Measurements from ENCODE around the gene MGAT4B. TPM values are rescaled to one million over a fixed set of nuclear protein-coding genes. Genes with fewer than 3 reads are reported as not detected.

MGAT4B gene
- total RNA-seq, 1 experiment from 2014 or later = 613 TPM

DNA sequence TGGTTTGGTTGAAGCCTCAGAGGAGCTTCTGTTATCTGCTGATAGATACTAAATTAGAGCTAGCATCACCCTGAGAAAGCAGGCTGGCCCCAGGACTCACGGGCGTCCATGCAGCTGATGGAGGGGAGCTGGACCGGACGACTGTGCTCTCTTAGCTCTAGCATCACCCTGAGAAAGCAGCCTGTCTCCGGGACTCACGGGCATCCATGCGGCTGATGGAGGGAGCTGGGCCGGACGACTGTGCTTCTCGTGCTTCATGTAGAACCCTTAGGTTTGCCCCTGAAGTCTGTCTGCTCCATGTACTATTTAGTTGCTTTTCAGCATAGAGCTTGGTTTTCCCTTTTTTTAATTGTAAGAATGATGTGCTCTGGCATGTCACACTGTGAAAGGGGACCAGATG lies 29.2 kb downstream of the MGAT4B start:
- no TSS peak for BruUV-seq (replicated peaks)
- CTCF ChIA-PET = interaction anchor here (0.6 to 1.8 kb wide), 2 partner anchors 10 to 732 kb away, joined by 3 to 13 read pairs; no protein-coding TSS in a partner anchor
- no peak overlapping the region for H3K4me3 Mint-ChIP-seq (ENCODE audit: low read depth, unreplicated experiment)
- no peak overlapping the region for H3K27ac Mint-ChIP-seq (ENCODE audit: unreplicated experiment)
- H3K36me3 Mint-ChIP-seq (ENCODE audit: insufficient read depth, unreplicated experiment) = peaks cover 50% of the 10 kb centered on the region
- no peaks in the 10 kb centered on the region for H3K4me1 Mint-ChIP-seq (ENCODE audit: low read depth, unreplicated experiment)
- TF ChIP-seq, protein P1, sequence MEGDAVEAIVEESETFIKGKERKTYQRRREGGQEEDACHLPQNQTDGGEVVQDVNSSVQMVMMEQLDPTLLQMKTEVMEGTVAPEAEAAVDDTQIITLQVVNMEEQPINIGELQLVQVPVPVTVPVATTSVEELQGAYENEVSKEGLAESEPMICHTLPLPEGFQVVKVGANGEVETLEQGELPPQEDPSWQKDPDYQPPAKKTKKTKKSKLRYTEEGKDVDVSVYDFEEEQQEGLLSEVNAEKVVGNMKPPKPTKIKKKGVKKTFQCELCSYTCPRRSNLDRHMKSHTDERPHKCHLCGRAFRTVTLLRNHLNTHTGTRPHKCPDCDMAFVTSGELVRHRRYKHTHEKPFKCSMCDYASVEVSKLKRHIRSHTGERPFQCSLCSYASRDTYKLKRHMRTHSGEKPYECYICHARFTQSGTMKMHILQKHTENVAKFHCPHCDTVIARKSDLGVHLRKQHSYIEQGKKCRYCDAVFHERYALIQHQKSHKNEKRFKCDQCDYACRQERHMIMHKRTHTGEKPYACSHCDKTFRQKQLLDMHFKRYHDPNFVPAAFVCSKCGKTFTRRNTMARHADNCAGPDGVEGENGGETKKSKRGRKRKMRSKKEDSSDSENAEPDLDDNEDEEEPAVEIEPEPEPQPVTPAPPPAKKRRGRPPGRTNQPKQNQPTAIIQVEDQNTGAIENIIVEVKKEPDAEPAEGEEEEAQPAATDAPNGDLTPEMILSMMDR (IDR thresholded peaks at IDR 0.05; ENCODE audit: unreplicated experiment) = no peak
- intact Hi-C loops (cut with micrococcal nuclease; ENCODE audit: unreplicated experiment) = no loop called here
- H3K9me3 Mint-ChIP-seq (ENCODE audit: low read depth, unreplicated experiment) = no peaks in the 10 kb centered on the region
- no peak for DNase-seq
- no peaks in the 10 kb centered on the region for H3K27me3 Mint-ChIP-seq (ENCODE audit: unreplicated experiment)

DNA sequence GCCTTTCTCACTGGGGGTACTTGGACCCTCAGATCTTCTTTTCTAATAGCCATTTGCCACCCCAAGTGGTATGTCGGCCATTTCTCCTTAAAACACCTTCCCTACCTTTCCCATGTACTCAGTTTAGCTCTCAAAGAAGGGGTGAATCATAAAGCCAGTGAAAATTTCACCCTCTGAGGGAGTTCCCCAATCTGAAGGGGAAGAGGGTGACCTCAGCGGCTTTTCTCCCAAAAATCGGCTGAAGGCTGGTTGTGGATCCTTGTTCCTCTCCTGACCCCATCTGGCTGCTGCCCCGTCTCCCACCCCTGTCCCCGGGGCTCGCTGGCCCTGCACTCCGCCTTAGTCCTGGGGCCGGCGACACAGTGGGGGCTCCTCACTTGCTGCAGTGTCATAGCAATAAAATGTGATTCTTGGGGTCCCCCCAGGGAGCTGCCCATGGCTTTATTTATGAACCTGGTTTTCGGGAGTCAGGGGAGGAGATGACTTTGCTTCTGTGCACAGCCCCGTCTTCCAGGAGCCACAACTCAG lies 30.2 kb downstream of the MGAT4B start:
- Mint-ChIP-seq H3K4me3 (ENCODE audit: low read depth, unreplicated experiment) (no peak overlapping the region), H3K36me3 (ENCODE audit: insufficient read depth, unreplicated experiment) (peaks cover 58% of the 10 kb centered on the region), H3K9me3 (ENCODE audit: low read depth, unreplicated experiment) (no peaks in the 10 kb centered on the region), H3K27ac (ENCODE audit: unreplicated experiment) (no peak overlapping the region), H3K4me1 (ENCODE audit: low read depth, unreplicated experiment) (no peaks in the 10 kb centered on the region), H3K27me3 (ENCODE audit: unreplicated experiment) (no peaks in the 10 kb centered on the region)
- CTCF ChIA-PET = interaction anchor here (0.6 to 1.8 kb wide), 2 partner anchors 9 to 733 kb away, joined by 3 to 13 read pairs; no protein-coding TSS in a partner anchor
- no peak for DNase-seq
- intact Hi-C loops (cut with micrococcal nuclease; ENCODE audit: unreplicated experiment) = no loop called here
- TF ChIP-seq, protein P1 (IDR thresholded peaks at IDR 0.05; ENCODE audit: unreplicated experiment) = no peak
- no TSS peak for BruUV-seq (replicated peaks)

GRCh38 chr5:179774442-179774841 lies 32.2 kb downstream of the MGAT4B start:
- no peak for DNase-seq
- TF ChIP-seq, protein P1 (IDR thresholded peaks at IDR 0.05; ENCODE audit: unreplicated experiment) = no peak
- no peak overlapping the region for H3K27ac Mint-ChIP-seq (ENCODE audit: unreplicated experiment)
- H3K4me1 Mint-ChIP-seq (ENCODE audit: low read depth, unreplicated experiment) = no peaks in the 10 kb centered on the region
- no peaks in the 10 kb centered on the region for H3K9me3 Mint-ChIP-seq (ENCODE audit: low read depth, unreplicated experiment)
- intact Hi-C loops (cut with micrococcal nuclease; ENCODE audit: unreplicated experiment) = no loop called here
- no peaks in the 10 kb centered on the region for H3K27me3 Mint-ChIP-seq (ENCODE audit: unreplicated experiment)
- CTCF ChIA-PET = interaction anchor here (0.7 to 1.4 kb wide), 2 partner anchors 11 to 62 kb away, joined by 4 read pairs; no protein-coding TSS in a partner anchor
- no TSS peak for BruUV-seq (replicated peaks)
- peaks cover 61% of the 10 kb centered on the region for H3K36me3 Mint-ChIP-seq (ENCODE audit: insufficient read depth, unreplicated experiment)
- H3K4me3 Mint-ChIP-seq (ENCODE audit: low read depth, unreplicated experiment) = no peak overlapping the region

DNA sequence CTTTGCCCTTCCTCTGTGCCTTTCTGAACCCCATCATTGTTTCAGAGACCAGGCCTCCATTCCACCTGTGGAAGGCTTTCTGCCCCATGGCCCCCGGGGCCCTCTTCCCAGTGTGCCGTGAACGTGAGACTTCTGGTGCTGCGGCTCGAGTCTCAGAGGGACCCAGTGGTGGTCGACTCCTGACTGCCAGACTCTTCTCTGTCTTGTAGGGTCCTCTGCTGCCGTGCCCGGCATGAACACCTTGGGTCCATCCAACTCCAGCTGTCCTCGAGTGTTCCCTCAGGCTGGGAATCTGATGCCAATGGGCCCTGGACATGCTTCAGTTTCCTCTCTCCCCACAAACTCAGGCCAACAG lies 33.0 kb downstream of the MGAT4B start:
- TF ChIP-seq, protein P1 (IDR thresholded peaks at IDR 0.05; ENCODE audit: unreplicated experiment) = no peak
- DNase-seq = no peak
- peaks cover 62% of the 10 kb centered on the region for H3K36me3 Mint-ChIP-seq (ENCODE audit: insufficient read depth, unreplicated experiment)
- H3K9me3 Mint-ChIP-seq (ENCODE audit: low read depth, unreplicated experiment) = no peaks in the 10 kb centered on the region
- H3K4me3 Mint-ChIP-seq (ENCODE audit: low read depth, unreplicated experiment) = no peak overlapping the region
- H3K4me1 Mint-ChIP-seq (ENCODE audit: low read depth, unreplicated experiment) = no peaks in the 10 kb centered on the region
- H3K27me3 Mint-ChIP-seq (ENCODE audit: unreplicated experiment) = no peaks in the 10 kb centered on the region
- intact Hi-C loops (cut with micrococcal nuclease; ENCODE audit: unreplicated experiment) = no loop called here
- CTCF ChIA-PET = no interaction called here
- no TSS peak for BruUV-seq (replicated peaks)
- no peak overlapping the region for H3K27ac Mint-ChIP-seq (ENCODE audit: unreplicated experiment)
